HG02678 (cell line): ENCODE data around the gene PDCL3.

Experiments used
- ATAC-seq: cut with Tn5 transposase; IDR thresholded peaks from one replicate; pipeline ENCODE4 v1.9.1; 2021; ENCODE audit warnings: mild to moderate bottlenecking, moderate library complexity; ENCODE audit not compliant: unreplicated experiment

The PDCL3 gene

DNA sequence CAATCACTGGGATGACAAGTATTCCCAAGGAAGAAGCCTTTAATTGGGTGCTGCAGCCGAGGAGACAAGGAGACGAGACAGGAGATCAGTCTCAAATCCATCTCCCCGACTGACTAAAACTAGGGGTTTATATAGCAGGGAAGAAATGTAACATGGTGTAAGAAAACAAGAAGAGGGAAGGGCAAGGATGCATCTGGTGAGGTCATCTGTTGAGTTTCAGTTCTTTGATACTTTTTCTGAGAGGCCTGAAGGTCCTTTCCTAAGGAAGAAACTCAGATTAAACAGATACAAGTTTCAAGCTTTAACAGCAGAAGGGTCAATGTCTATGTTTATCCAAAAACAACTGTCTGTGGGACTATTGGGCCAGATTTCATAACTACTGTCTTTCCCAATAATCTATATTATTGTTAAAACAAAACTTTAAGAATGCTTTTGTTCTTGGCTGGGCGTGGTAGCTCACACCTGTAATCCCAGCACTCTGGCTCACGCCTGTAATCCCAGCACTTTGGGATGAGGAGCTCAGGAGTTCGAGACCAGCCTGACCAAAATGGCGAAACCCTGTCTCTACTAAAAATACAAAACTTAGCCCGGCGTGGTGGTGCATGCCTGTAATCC lies 2.5 kb upstream of the PDCL3 start:
- ATAC-seq: no peak

DNA sequence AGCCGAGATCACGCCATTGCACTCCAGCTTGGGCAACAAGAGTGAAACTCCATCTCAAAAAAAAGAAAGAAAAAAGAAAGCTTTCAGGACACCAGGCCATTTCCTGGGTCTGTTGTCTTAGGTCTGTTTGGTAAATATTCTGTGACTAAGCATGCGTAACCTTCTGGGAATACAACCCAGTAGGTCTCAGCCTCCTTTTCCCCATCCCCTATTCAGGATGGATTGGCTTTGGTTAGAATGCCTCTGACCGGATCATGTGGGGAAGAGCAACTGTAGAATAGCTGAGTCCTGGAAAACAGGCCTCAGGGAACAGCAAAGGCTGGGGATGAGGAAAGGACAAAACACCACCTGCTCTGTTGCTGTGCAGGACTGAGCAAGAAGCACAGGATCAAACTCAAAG lies 1.6 kb upstream of the PDCL3 start:
- no peak for ATAC-seq

DNA sequence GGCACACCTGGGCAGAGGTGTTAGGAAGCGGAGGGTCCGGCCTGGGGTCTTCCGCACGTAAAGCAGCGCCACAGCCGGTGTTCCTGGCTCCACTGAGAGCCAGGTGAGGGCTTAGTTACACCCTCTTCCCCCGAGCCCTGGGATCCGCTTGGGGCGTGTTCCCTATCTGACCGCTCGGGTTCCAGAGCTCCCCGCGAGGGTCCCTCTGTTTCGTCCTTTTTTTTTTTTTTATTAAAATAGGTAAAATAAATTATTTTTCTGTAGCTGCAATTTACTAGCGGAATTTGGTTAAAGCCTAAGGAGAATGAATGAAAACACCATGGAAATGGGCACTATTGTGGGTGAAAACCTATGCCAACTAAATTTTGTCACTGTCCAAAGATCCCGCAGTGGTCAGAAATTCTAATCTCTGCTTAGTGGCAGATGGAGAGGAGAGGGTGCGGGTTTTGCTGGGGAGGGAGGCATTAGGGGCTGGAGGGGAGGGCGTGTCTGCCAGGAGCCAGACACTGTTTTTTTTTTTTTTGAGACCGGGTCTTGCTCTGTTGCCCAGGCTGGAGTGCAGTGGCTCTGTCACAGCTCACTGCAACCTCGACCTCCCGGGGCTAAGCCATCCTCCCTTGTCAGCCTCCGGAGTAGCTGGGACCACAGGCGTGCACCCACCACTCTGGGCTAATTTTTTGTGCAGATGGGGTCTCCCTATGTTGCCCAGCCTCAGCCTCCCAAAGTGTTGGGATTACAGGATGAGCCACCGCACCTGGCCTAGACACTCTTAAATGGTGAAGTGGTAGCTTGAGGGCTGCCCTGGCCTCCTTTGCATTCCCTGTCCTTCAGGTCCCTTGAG lies 834 bp downstream of the PDCL3 start:
- peak; percentile 6 for ATAC-seq

DNA sequence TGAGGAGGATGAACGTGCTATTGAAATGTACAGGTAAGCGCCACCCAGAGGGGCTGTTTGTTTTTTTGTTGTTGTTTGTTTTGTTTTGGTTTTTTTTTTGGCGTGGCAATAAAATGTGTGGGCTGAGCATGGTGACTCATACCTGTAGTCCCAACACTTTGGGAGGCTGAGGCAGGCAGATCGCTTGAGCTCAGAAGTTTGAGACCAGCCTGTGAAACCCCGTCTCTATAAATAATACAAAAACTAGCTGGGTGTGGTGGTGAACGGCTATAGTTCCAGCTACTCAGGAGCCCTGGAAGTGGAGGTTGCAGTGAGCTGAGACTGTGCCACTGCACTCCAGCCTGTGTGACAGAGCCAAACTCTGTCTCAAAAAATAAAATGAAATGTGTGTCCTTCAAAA lies 6.2 kb downstream of the PDCL3 start:
- ATAC-seq: no peak

DNA sequence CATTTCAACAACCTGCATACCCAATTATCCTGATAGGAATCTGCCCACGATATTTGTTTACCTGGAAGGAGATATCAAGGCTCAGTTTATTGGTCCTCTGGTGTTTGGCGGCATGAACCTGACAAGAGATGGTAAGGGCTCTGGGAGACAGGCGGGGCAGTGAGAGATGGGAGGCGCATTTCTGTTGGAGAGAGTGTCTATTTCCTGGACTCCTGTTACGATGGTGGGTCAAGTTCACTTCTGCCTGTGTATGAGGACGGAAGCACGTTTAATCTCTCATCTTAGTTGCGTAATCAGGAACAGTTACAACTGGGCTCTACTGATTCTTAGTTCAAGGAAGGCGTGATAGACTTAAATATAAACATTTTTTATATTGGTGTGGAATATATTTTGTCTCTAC lies 8.9 kb downstream of the PDCL3 start:
- ATAC-seq: no peak

DNA sequence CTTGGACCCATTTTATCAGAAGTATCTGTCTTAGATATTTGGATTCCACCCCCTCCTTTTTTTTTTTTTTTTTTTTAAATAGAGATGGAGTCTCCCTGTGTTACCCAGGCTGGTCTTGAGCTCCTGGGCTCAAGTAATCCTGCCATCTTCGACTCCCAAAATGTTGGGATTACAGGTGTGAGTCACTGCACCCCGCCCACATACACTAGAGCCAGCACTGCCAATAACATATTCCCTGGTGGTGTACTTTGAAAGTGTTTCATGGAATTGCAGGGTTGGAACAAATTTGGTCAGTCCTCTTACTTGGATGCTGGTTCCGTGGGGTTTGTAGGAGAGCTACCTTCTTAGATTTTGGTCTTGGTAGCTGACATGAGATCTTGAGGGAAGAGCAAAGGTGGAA lies 15.0 kb downstream of the PDCL3 start:
- ATAC-seq: no peak

DNA sequence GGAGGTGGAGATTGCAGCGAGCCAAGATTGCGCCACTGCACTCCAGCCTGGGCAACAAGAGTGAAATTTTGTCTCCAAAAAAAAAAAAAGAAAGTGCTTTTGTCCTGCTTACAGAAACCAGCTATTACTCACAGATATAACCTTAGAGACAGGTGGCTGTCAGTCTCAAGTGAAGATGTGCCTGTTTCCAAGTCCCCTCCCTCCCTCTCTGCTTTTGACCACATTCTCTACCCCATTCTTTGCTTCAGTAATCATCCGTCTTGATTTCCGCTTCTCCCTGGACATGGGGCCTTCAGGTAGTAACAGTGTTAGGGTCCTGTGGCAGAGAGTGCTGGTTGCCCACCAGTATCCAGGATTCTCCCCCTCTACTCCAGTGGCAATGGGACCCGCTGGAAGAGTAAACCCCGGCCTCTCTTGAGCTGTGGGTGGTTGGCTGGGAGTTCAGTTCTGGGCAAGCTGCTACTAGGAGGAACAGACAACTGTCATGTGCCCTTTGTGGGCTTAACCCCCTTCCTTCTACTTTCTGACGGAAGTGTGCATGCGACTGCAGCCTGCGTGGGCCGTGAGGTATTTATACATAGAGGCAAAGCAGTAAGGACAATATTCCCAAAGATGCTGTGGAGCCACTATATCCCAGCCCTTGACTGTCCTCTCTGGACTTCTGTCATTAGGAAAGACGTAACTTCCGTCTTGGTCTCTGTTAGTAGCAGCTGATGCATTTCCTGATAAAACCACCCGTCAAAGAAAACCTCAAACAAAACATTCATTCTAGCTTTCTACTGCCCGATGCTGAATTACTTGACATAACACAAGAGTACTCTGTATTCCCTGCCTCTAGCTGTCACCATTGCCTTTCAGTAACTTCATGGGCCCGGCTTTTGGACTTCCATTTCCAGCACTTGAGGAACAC lies 17.8 kb downstream of the PDCL3 start:
- ATAC-seq: peak; percentile 74

DNA sequence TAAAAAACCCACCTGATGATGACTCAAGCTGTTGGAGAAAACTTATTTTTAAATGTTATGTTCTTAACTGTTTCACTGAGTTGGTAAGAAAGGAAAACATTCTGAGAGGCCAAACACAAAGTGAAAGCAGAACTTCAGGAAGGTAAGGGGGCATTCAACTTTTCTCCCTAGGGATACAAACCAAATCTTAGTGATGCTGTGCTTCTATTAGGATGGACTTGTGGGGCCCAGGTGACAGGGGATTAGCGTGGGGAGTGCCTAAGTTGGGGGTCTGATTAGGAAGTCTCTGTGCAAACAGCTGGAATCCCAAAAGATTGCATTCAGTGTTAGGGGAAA lies 18.5 kb downstream of the PDCL3 start:
- no peak for ATAC-seq

DNA sequence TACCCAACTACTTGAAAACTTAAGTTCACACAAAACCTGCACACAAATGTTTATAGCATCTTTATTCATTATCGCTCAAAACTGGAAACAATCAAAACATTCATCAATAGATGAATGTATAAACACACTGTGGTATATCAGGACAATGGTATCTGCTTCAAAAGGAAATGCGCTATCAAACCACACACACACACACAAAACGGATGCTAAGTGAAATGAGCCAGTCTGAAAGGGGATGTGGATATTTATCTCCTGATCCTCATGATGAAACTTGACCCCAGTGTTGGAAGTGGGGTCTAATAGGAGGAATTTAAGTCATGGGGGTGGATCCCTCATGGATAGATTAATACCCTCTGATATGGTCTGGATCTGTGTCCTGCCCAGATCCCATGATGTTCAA lies 22.0 kb downstream of the PDCL3 start:
- ATAC-seq: no peak

DNA sequence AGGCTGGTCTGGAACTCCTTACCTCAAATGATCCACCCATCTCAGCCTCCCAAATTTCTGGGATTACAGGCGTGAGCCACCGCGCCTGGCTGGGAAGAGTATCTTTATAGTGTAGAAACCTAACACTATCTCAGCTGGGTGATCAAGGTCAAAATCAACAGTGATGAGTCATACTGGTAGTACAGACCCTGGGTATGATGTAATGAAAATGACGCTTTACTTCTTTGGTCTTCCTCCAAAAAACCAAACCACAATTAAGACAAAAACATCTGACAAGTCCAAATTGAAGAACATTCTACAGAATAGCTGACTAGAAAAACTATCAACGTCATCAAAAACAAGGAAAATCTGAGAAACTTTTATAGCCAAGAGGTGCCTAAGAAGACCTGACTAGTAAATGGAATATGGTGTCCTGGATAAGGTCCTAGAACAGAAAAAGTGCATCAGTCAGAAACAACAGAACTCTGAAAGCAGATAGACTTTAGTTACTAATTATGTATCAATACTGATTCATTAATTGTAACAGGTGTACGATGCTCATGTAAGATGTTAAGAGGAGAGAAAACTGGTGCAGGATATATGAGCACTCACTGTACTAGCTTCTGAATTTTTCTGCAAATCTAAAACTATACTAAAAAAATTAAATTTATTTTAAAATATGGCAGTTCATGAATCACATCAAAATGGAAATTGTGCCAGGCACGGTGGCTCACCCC lies 25.4 kb downstream of the PDCL3 start:
- peak; percentile 61 for ATAC-seq

DNA sequence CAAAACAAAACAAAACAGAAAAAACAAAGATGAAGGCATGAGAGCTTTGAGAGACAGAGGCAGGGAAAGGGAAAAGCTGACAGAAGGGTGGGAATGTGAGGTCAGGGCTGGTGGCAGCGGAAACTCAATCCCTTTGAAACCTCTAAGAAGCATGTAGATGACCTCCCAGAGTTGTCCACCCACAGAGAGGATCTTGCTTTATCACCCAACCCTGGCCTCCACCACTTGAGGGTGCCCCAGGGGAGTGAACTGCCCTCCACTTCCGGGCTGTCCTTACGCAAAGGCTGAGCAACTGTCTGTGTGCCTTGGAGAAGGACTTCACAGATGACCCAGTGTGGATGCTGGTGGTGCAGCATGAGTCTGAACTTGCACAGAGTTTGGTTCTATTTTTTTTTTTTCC lies 26.7 kb downstream of the PDCL3 start:
- ATAC-seq: no peak

DNA sequence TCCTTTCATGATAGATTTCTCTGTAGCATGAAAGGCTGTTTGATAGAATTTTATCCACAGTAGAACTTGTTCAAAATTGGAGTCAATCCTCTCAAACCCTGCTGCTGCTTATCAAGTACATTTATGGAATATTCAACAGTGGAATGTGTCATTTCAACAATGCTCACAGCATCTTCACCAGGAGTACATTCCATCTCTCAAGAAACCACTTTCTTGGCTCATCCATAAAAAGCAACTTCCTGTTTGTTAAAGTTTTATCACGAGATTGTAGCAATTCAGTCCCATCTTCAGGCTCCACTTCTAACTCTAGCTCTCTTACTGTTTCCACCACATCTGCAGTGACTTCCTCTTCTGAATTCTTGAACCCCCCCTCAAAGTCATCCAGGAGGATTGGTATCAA lies 29.4 kb downstream of the PDCL3 start:
- ATAC-seq: no peak

DNA sequence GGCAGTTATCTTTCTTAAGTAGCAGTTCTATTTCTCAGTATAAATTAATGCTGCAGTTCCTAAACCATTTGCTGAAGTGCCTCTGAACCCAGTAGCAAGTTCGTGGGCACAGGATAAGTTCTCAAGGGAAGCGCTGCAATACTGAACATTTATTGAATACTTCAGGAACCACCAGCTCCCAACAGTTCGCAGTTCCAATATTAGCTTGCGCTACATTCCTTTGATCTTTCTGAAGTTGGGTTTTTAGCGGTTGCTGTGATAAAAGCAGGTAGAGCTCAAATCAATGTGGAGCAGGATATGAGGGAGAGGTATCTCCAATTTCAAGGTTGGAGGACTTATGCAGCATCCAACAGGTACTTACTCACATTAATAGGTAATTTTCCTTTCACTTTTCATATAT lies 33.7 kb downstream of the PDCL3 start:
- ATAC-seq: no peak

DNA sequence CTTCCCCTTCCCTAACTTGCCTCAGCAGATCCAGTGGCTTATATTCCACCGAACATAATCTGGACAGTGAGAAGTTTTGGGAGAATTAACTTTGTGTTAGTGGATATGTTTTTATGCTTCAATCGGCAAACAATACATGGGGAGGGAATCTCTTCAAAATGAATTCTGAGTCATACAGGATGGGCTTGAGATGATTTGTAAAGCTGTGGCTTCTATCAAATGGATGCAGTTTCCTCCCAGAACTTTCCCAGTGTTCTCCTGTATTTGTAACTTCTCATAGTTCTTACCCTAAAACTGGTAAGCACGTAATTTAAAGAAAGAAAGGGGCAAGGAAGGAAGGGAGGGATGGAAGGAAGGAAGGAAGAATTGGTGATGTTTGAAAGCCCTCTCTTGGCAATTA lies 36.8 kb downstream of the PDCL3 start:
- no peak for ATAC-seq

DNA sequence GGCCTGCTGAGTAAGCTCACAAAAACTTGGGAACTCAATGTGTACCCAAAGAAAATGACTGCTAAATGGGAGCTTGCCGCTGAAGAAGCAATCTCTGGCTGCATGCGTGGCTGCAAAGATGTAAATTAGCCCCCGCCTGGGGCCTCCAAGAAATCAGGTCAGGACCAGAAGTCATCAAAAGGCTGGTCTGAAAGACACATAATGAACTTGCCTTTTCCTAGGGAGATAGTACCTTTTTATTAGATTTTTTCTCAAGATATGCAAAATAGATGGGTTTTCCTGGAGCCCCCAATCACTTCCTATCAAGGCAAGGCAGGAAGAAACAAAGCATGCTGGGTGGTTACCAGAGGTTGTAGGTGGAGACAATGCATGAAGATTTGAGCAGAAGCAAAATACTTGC lies 38.9 kb downstream of the PDCL3 start:
- no peak for ATAC-seq

DNA sequence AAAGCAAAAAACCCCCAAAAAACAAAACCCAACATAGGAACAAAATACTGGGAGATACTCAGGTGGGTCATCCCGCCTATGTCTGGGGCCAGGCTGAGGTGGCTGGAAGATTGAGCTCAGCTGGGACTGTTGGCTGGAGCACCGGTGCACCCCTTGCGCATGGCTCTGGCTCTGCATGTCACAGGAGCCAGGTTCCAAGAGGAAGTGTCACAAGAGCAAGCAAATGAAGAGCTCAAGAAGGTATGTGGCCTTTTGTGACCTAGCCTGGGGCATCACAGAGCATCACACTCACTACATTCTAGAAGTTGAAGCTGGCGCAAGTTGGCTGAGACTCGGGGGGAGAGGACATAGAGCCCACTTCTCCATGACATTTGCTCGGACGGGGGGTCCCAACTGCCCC lies 40.6 kb downstream of the PDCL3 start:
- no peak for ATAC-seq

DNA sequence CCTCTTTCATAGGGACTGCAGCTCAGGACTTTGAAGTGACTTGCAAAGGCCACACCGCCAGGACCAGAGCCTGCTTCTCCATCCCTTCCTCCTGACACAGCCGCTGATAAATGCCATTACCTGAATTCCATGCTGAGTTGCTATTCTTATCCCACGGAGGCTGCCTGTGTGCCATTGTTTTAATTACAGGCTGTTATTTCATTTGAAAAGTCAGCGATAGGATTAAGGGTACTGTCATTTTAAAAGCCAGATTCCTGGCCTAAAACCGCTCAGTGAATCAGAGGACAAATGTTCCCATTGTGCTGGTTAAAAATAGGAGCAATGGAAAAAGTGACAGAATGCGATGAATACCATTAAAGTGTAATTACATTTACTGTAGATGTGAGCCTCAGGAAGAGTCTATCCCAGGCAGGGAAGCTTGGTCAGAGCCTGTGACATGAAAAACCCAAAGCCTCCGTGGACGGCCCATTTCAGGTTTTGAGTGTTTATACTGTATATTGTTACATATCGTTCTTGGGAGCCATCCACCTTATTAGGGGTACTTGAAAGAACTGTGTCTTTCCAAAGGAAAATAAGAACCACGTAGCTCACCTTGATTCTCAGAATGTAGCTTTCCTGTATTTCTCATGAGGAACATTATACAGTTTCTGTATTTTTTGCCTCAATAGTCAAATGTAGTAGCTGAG lies 41.3 kb downstream of the PDCL3 start:
- ATAC-seq: no peak

DNA sequence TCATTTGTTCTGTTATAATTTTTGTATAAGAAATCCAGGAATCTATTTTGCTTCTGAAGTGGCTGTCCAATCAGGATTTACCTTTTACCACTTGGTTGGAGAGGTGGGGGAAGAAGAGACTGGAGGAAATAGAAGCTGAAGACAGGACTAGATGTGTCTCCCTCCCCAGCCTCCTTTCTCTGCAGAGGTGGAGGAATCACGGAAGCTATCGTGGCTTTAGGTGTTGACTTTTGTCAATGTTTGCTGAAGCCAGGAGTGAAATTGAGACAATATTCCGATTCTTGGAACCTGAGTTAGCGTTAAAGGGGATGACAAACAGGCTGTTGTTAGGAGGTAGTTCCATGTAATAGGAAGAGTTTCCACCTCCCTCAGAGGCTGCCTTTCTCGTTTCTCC lies 43.5 kb downstream of the PDCL3 start:
- ATAC-seq: no peak

DNA sequence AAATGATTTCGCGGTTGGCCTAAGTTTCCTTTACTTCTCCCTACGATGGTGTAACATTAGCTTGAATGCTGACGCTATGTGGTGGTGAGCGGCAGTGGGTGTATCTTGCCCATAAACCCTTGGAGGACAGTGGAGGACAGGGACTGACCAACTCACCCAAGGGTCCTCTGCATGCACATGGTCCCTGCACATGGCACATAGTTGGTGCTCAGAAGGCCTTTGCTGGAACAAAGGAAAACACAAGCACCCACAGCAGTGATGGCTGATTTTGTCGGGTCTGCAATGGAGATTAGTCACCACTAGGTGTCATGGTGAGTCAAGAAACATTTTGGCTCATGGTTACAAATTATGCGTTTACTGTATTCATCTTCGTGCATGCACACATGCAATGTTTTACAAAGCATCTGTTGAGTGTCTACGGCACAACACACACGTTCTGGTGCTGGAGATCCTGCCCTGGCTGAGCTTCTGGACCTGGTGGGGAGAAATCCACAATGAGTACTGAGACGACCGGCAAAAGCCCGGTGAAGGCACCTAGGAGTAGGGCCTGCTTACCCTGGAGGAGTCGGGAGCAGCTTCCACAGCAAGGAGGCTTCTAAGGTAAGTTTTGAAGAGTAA lies 44.0 kb downstream of the PDCL3 start:
- no peak for ATAC-seq

DNA sequence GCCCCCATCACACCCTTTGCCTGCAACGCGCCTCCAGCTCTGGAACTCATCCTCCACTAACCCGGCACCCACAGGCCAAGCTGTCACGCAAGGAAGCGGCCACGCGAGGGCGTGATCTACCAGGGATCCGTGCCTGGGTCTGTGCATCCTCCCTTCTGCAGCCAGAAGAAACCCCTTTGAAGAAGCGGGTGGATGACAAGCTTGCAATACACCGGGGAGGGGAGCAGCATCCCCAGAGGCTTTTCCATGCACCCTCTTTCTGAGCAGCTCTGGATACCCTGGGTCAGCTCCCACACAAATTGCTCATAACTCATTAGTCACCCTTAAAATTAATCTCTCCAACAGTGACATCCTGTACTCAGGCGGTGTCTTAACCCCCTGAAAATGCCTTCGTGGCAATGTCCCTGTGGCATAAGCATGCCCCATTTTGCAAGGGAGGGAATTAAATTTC lies 47.6 kb downstream of the PDCL3 start:
- no peak for ATAC-seq
